Umbilical cord (tissue), 2 donors: ENCODE results near the gene TNIK. TPM values are rescaled to one million over a fixed set of nuclear protein-coding genes. Genes with fewer than 3 reads are reported as not detected.

Source experiments
- DNase-seq: peaks from one replicate; pipeline ENCODE4 v3.0.0-alpha.2; 2015; ENCODE audit warnings: low spot score
- total RNA-seq: library from RNA; depleted of rRNA; stranded (reverse); fragments of >200 nt; gene quantifications from one replicate; pipeline ENCODE4 v1.2.3, GENCODE V29; 2014; ENCODE audit warnings: low replicate concordance; ENCODE audit not compliant: insufficient read depth

Gene TNIK
- total RNA-seq, 1 donor from 2014 or later: 11.6 TPM

DNA sequence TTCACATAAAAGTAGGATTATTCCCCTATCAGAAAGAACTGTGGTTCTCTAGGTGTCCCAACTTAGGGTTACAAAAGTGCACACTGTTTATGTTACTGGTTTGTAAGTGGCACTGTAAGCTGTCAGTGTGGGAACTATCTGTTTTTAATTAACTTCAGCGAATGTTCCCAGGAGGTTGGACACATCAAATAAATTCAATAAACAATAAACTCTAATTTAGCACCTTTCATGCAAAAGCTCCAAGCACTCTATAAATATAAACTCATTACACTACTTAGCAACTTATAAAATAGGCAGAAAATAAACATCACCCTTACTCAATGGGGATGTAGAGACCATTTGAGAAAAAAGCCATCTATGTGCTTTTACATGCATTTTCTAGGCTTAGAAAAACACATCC, 265.2 kb downstream of the TNIK start:
- no peak for DNase-seq

DNA sequence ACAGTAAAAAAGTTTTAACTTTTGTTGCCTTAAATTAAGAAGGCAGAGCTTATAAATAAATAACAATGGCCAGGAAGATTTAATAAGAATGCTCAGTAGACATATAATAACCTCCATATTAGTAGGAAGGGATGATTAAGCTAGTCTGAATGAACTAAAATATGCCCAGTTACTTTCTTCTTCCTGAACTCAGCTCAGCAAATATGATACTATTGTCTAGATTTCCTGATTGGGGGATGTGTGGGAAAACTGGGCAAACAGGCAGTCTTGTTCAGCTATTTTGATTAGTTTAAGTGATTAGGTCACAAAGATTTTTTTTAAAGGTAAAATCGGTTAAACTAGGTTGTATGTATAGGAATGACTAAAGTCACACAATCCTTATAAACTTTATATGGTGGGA, 266.5 kb downstream of the TNIK start:
- no peak for DNase-seq

DNA sequence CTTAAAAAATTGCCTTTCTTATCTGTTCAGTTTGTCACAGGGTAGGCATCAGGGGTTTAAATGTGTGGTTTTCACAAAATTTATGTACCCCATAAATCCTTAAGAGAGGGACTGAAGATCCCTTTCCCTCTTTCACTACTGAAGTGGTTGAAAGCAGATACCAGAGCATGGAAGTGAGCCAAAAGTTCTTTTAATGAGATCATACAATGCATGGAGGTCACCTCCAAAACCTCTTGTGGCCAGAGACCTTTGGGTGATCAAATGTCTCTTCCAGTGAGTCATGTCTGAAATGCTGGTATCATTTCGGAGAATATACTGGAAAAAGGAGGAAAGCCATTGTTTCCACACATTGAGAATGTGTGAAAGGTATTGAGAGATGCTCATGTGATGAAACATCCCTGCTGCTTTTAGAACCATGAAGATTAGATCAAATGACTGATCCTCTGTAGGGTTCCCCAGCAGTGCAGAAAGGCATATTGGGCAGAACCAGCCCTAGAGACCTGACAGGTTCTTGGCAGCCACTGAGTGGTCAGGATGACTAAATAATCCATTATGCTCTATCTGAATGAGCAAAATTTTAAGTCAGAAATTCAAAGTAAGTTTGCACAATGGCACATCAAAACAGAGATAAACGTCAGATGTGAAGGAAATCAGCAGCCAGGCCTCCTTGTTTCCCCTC, 267.9 kb downstream of the TNIK start:
- DNase-seq: peak; percentile 43

DNA sequence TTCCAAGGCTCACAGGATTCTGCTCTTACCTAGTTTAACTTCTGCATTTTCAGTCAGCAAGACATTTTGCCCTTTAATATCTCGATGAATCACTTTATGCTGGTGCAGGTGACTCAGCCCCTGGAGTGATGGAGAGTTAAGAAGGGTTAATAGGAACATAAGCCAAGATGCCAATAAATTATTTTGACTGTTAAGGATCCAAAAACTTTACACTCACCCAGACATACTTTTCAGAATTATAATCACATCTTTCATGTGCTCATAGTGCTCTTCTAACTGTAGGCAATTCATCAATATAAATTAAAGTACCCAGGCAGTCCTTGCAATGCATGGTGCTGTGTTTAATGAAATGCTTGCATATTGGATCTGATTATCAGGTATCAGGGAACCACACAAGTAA, 269.5 kb downstream of the TNIK start:
- no peak for DNase-seq

DNA sequence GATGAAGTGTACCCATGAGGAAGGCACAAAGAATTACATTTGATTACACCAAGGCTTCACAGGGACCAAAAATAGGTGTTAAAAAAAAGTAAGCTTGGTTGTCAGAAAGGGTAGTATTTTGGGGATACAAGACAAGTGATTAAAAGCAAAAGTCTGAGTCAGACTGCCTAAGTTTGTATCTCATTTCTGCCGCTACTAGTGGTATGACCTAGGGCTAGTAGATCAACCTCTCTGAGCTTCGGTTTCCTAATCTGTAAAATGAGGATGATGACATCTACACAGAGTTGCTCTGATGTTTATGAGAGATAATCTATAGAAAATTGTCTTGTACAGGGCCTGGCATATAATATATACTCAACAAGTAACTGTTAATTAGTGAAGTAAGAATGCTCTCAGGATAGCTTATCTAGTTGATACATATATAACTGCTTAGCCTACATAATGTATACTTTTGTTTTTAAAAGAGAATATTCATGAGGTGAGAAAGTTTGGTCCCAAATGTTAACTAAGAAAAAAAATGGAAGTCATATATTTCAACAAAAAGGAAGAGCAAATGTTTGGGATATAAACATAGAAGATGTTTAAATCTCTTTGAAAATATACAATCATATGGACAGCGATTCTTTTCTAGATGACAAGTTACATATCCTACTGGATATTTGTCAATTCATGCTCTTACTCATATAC, 270.7 kb downstream of the TNIK start:
- DNase-seq: no peak

DNA sequence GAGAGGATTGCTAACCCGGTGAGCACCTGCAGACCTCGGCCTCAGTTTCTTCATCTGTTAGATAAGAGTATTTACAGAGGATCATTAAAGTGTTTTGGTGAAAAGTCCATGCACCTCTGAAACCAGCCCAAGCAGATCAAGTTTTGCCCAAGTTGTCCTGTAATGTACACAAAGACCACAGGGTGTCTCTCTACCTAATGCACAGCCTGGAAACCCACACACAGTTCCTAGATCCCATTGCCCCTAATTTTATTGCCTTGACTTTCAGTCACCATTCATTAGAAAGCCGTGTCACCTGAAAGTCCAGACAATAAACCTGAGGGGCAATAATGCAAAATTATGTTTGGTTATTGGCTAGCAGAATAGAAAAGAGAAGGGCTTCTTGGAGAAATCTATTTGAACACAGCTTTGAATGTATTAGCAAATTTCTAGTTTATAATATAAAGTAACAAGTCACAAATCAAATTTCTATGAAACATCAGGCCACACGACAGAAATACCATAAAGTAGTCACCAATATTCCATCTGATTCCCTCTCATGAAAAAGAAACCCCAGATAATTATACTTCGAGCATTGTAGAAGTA, 272.4 kb downstream of the TNIK start:
- DNase-seq: peak; percentile 43

DNA sequence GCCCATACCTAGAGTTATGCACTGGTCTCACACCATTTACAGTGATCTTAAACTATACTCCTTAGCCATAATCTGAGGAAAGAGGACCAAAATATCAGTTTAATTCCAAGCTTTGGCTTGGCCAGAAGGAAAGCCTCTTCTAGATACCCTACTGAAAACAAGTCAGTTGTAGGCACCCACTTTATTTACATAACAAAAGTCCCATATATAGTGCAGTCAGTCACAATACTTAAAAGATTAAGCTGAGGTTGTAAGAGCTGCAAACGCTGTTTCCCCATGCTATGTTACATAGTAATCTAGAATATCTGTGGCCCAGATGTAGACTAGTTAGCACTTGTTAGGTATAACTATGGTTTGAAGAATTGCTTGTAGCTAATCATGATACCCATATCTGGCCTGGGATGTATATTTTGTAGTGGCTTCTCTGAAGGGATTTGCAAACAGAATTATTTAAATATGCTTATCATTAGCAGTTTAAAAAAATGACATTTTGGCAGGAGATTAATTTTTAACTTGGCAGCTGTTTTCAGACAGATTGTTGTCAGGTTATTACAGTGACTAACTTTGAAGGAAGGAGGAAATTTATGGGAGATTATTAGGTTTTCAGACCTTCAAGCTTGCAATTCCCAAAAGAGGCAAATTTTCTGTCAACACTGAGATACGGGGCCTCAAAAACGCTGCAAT, 273.2 kb downstream of the TNIK start:
- DNase-seq: no peak

DNA sequence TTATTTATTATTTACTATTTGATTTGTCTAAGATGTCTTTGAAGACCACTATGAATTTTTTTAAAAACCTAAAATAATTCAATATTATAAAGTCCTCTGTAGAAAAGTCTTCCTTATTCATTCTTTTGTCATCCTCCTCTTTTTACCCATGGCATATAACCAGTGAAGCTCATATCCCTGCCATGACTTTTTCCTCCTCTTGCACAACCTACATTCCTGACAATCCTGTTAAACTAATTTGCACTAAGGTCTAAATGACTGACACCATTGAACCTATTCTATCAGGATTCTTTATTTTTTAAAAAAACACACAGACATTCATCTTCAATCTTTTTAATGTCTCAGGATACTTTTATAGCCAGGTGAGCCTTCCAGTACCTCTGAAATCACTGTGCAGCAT, 273.8 kb downstream of the TNIK start:
- DNase-seq: no peak

DNA sequence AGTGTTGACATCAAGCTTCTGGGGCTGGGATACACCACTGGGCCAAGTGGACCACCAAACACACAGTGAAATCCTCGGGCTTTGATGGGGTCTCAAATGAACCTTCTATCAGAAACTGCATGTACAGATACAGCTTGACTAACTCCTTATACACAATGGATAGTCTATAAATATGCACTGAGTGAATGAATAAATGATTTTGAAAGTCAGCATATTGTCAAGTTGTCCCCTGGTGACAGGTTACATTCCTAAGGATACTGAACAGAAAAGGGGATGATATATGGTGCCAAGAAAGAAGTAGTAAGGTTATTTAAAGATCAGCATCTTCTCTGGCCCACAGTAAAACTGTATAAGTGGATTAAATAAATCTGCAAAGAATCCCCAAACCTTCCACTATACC, 274.2 kb downstream of the TNIK start:
- DNase-seq: no peak

DNA sequence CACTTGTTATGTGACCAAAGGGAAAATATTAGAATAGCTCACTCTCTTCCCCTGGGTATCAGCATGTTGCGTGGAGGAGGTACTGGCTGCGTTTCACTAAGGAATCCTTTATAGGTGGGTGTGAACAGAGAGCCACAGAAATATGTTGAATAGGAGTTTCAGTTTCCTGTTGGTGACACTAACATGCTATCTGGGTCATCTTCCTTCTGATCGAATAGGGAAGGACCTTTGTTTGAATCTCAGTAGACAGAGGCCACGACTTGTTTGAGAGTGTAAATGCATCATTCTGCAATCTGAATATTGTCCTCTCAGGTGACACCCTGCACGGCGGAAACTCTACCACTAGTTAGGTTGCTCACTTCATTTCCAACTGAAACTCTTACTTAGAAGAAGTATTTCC, 275.8 kb downstream of the TNIK start:
- no peak for DNase-seq

DNA sequence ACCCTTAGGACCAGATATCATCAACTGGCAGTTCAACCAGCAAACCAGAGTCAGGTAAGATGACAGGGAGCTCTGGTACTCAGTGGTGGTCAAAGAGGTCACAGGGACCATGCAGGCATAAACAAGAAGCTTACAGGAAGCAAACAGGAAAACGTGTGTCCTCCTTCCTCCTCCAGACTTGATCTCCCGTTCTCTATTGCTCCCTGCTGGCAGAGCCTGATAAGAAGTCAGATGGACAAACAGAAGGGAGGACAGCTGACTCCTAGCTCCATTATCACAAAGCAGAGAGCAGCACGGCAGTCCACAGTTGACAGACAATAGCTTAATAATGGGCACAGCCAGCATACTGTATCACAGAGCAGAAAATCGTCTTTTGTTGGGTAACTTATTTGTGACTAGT, 277.2 kb downstream of the TNIK start:
- DNase-seq: no peak

DNA sequence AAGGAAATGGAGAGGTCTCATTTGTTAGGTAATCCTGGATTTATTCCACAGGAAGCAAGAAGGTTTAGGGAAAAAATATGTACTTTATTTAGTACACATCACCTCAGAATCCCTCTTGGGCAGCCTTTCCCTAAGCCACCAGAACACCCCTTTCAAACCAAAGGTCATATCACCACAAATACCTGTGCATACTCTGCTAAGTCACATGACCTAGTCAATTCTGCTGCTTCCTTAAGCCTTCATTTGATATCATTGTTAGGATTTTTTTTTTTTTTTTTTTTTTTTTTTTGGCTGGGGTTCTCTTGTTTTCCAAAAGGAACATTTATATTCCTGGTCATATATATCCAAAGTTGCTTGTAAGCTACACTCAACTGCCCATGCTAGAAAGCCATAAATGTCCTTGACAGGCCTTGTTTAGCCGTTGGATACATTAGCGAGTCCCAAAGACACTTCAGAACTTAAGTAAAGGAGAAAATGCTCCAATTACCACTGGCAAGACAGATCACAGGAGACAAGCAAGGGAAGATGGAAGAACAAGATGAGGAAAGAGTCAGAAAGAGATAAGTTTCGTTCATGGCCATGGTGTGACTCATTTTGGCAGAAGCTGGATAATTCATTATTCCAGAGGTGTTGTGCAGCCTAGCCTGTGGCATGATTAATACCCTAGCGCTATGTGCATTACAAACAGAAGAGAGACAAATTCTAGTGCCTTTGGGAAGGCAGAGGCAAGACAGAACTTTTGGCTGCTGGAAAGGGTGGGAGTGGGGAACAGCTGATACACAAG, 278.1 kb downstream of the TNIK start:
- DNase-seq: no peak

DNA sequence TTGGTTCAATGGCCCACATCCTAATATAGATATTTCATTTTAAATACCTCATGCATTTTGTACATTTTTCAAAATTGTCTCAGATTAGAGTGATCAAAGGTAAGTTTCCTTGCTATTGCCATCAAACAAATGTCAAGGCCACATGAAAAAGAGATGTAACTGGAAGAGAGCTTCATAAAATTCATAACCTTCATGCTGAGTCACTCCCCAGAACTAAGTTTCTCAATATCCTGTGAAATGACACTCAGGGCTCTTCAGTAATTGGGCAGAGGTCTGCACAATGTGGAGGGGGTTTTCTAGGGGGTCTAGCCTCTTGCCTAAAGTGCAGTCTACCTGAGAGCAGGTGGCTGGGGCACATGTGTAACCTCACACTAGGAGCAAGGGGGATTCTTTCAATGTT, 281.5 kb downstream of the TNIK start:
- no peak for DNase-seq

DNA sequence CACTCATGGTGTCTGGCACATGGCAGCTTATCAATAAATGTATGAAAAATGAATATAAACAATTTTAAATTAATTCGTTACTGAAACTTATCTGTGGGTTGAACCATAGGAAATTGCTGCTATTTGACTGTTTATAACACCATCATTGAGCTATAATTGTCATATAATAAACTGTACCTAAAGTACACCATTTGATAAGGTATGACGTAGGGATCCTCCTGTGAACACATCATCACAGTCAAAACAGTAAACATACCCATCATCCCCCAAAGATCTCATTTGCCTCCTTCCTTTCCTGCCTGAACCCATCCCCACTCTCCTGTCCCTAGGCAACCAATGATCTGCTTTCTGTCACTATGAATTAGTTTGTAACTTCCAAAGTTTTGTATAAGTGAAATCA, 282.7 kb downstream of the TNIK start:
- no peak for DNase-seq

DNA sequence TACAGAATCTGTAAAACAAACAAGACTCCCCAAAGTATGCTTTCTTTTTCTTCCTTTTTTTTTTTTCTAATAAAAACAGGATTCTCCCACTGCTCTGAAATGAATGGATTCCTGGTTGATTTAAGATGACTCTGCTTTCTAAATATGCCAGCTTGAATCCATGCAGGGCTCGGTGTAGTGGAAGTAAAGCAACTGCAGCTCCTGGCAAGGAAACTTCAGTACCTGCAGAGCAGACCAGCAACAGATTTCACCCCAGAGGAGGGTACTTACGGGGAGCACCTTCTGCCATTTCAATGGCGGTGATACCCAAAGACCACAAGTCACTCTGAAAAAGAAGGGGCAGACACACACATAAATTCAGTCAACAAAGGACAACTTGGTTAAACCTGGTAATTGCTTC, 283.1 kb downstream of the TNIK start:
- DNase-seq: no peak

DNA sequence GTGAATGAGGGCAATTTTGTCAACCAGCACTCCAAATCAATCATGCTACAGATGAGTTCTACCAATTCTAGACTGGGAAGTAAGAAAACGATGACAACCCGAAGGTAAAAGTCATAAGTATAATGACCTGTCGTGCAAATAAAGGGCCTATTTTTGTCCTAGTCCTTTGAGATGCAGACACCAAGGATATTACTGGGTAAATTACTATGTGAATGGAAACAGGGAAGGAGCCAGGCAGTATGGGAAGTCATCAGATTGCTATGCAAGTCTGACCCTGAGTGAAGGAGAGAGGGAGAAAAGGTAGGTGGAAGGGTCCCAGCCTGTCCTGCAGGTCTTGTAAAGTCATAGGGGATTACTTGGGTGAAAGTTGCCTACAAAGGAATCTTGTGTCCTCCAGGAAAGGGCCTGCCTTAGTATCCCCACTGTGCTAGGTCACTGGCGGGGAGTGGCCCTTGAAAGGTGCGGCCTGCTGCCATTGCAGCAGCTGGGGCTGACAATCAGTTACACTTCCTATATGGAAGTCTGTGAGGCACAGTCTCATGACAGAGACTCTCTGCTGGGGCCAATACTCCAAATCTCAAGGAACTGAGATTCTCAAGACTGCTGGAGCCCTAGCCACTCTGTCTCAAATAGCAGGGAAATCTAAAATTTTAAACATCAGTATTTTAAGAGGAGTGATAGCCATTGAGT, 283.8 kb downstream of the TNIK start:
- no peak for DNase-seq

DNA sequence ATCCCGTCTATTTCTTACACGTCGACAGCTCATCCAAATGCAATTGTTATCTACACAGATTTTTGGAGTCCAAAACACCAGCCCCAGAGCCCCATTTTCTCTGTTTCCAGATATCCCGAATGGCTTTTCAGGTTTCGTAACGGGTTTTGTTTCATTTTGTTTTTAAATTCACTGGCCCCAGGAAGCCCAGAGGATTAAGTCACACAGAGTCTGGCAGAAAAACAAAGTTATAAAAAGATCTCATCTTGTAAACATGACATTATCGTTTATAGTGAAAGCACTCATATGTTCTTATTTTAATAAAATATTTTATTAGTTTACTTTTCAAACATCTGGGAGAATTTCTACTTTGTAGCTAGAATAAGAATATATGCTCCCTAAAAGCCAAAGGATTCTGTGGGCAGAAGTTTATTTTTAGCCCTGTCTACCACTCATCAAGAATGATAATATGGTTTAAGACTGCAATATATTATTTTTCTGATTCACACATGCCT, 284.4 kb downstream of the TNIK start:
- DNase-seq: peak; percentile 18

DNA sequence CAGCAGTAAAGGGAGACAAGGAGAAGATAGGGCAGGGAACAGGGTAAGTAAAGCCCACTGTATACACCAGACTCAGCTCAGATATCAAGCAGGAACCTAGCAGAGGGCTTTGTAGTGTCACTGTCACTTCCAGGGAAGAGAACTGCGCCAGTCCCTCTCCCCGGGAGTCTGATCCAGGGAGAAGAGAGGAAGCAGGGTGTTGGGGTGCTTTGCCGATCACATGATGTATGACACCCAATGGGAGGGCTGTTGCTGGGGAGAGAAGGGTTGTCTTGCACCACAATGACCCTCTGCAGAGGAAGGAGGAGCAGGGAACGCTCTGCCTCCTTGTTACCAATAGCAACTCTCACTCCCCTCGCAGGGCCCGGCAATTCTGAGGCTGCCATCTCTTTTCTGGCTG, 286.5 kb downstream of the TNIK start:
- DNase-seq: peak; percentile 43

DNA sequence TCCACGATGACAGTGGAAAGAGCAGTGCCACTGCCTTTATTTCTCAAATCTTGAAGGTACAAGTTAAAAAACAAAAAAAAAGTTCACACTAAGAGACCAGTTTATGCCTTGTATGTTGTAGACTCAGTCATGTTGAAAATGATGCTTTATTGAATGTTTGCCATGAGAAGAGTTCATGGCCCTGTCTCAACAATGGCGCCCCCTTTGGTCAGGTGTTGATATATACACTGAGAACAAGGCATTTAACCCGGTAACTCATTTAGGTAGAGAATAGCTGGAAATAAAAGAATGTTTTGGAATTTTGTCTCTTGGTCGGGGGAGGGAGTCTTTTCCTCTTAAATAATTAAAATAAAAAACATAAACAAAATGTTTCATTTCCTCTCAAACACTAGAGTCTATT, 288.1 kb downstream of the TNIK start:
- DNase-seq: no peak

DNA sequence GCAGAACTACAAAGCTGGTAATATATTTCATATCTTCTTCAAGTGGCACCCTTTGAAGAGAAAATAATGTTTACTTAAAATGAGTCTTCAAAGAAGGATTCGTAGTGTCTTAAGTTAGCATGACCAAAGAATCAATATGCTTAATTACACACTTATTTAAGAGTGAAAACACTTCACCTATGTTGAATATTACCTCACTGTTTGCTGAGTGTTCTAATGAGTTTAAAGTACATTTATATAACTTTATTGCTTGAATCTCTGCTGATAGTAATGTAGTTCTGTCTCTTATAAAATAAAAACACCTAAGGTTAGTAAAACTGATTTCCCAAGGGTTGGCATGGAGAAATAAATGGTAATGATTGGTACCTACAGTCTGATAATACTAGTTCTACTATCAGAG, 290.3 kb downstream of the TNIK start:
- DNase-seq: no peak

DNA sequence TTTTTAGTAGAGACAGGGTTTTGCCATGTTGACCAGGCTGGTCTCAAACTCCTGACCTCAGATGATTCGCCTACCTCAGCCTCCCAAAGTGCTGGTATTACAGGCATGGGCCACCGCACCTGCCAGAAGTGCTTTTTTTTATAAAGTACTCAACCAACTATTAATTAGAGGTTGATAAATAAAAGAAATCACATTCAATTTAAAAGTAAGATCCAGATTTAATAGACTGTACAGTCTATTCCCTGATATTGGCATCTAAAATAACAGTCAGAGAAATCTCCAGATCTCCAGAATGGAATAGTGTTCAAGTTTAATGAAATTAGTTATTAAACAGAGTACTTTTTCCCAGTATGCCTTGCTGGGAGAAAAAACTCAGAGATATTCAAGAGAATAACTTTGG, 290.8 kb downstream of the TNIK start:
- no peak for DNase-seq
